ENCODE measurements around the gene IFT74. TPM values are rescaled to one million over a fixed set of nuclear protein-coding genes. Genes with fewer than 3 reads are reported as not detected.

IFT74 gene
- total RNA-seq, 1 experiment from 2014 or later = 16.2 TPM

- H3K23me2 ChIP-seq (ENCODE audit: insufficient read length, low read depth, low read length, poor library complexity, severe bottlenecking) = no peaks in the 10 kb centered on the region
- no peak overlapping the region for H3K14ac ChIP-seq (ENCODE audit: insufficient read depth, low read length)
- H2BK15ac ChIP-seq (ENCODE audit: low read depth, low read length) = no peak overlapping the region
- H2BK5ac ChIP-seq (ENCODE audit: insufficient read length, low read length) = no peak overlapping the region
- Mint-ChIP-seq H3K36me3 (ENCODE audit: insufficient read depth in 1 of 3, low read depth in 3 of 3) (peaks cover 0 to 5% (median 0%) of the 10 kb centered on the region in 3 experiments; a peak in 2 of 7 replicates), H3K4me1 (no peaks in the 10 kb centered on the region), H3K4me3 (no peak overlapping the region), H3K27ac (no peak overlapping the region), H3K9me3 (peaks cover 0 to 7% of the 10 kb centered on the region in 2 experiments; a peak in 3 of 5 replicates), H3K27me3 (ENCODE audit: low read depth) (no peaks in the 10 kb centered on the region)
- no peak overlapping the region for H3K4ac ChIP-seq (ENCODE audit: low read depth, low read length)
- no peak for TF ChIP-seq CTCF (conservative IDR thresholded peaks at IDR 0.05)
- no peaks in the 10 kb centered on the region for H3K79me1 ChIP-seq (ENCODE audit: insufficient read depth, low read depth, low read length, poor library complexity, severe bottlenecking)
- no peak overlapping the region for H2AK5ac ChIP-seq (ENCODE audit: insufficient read length, low read length)
- no peak overlapping the region for H2BK20ac ChIP-seq (ENCODE audit: low read depth, low read length, poor library complexity, severe bottlenecking)
- no peak overlapping the region for H3K4me2 ChIP-seq (ENCODE audit: insufficient read depth, insufficient read length, low read length)
- no peak overlapping the region for H2BK12ac ChIP-seq (ENCODE audit: insufficient read length, low read depth, low read length)
- H3T11ph ChIP-seq (ENCODE audit: low read length) = no peak overlapping the region
- H4K8ac ChIP-seq (replicated peaks; ENCODE audit: insufficient read length, low read depth, low read length) = no peak overlapping the region
- no peak overlapping the region for H3K23ac ChIP-seq (ENCODE audit: insufficient read length, low read depth, low read length)
- H4K5ac ChIP-seq (ENCODE audit: insufficient read length, low read depth, low read length) = no peak overlapping the region
- no peak for DNase-seq
- no peak overlapping the region for H3K18ac ChIP-seq (ENCODE audit: insufficient read length, low read depth, low read length)
- no peaks in the 10 kb centered on the region for H4K20me1 ChIP-seq (ENCODE audit: control insufficient read depth, insufficient read depth, insufficient read length)
- no peak overlapping the region for H3K56ac ChIP-seq (ENCODE audit: insufficient read length, low read depth, low read length)
- H3K79me2 ChIP-seq (ENCODE audit: insufficient read depth, low read length) = no peaks in the 10 kb centered on the region
- H3K9ac ChIP-seq (ENCODE audit: extremely low read depth, insufficient read length, low read length) = no peak overlapping the region
- H2BK120ac ChIP-seq (ENCODE audit: low read depth, low read length, poor library complexity, severe bottlenecking) = no peak overlapping the region
- no peak overlapping the region for H3K27ac ChIP-seq (ENCODE audit: insufficient read length, low read depth, low read length)
- no peak overlapping the region for H2AFZ ChIP-seq (ENCODE audit: low read length)
- H4K91ac ChIP-seq (ENCODE audit: insufficient read length, low read depth, low read length) = no peak overlapping the region
- H3K27me3 ChIP-seq (ENCODE audit: insufficient read depth, low read length) = no peaks in the 10 kb centered on the region
- no peaks in the 10 kb centered on the region for H3K9me3 ChIP-seq (ENCODE audit: control insufficient read depth, low read depth, low read length)
- no peaks in the 10 kb centered on the region; the same call in 1 of the 2 replicates for H3K4me1 ChIP-seq (ENCODE audit: insufficient read depth, low read length)
Measured at GRCh38 chr9:27090231-27090630, 134.0 kb downstream of the IFT74 start.
